Subcutaneous adipose tissue (tissue), 4 donors: ENCODE measurements around the gene SLC35D2. TPM values are rescaled to one million over a fixed set of nuclear protein-coding genes. Genes with fewer than 3 reads are reported as not detected.

Source experiments
- total RNA-seq, 4 donors: library from RNA; depleted of rRNA; stranded (reverse); fragments of >200 nt; gene quantifications; one replicate each; pipeline ENCODE4 v1.1.0, GENCODE V29; 2016
- TF ChIP-seq, protein P1 (sequence below): fragments of 450-650 bp; IDR thresholded peaks from one replicate; pipeline ENCODE4 v1.5.1; 2016; ENCODE audit warnings: low read depth, mild to moderate bottlenecking, control low read depth, antibody characterized with exemption, moderate library complexity

The SLC35D2 gene
- total RNA-seq, 4 donors from 2014 or later, result 15.9 to 22.9 (median 17.6) TPM

DNA sequence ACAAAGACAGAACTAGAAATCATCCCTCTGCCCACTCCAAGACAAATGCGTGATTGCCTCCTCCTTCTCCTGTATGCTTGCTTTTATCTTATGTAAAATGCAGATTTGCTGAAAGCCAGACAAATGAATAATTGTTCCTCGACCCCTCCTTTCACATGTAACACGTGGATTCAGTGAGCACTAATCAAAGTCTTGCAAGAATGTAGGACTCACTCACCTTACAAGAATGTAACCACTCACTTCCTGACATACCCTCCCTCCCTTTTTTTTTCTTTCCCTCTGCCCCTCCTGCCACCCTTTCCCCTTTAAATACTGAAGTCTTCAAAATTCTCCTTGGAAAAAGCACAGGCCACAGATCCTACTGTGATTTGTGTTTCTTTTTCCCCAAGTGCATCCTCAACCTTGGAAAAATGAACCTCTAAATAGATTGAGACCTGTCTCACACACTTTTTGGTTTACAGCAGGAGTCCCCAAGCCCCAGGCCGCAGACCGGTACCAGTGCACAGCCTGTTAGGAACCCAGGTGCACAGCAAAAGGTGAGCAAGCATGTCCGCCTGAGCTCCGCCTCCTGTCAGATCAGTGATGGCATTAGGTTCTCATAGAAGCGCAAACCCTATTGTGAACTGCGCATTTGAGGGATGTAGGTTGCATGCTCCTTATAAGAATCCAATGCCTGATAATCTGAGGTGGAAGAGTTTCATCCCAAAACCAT, 52.1 kb downstream of the SLC35D2 start:
- TF ChIP-seq, protein P1, sequence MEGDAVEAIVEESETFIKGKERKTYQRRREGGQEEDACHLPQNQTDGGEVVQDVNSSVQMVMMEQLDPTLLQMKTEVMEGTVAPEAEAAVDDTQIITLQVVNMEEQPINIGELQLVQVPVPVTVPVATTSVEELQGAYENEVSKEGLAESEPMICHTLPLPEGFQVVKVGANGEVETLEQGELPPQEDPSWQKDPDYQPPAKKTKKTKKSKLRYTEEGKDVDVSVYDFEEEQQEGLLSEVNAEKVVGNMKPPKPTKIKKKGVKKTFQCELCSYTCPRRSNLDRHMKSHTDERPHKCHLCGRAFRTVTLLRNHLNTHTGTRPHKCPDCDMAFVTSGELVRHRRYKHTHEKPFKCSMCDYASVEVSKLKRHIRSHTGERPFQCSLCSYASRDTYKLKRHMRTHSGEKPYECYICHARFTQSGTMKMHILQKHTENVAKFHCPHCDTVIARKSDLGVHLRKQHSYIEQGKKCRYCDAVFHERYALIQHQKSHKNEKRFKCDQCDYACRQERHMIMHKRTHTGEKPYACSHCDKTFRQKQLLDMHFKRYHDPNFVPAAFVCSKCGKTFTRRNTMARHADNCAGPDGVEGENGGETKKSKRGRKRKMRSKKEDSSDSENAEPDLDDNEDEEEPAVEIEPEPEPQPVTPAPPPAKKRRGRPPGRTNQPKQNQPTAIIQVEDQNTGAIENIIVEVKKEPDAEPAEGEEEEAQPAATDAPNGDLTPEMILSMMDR, result no peak

DNA sequence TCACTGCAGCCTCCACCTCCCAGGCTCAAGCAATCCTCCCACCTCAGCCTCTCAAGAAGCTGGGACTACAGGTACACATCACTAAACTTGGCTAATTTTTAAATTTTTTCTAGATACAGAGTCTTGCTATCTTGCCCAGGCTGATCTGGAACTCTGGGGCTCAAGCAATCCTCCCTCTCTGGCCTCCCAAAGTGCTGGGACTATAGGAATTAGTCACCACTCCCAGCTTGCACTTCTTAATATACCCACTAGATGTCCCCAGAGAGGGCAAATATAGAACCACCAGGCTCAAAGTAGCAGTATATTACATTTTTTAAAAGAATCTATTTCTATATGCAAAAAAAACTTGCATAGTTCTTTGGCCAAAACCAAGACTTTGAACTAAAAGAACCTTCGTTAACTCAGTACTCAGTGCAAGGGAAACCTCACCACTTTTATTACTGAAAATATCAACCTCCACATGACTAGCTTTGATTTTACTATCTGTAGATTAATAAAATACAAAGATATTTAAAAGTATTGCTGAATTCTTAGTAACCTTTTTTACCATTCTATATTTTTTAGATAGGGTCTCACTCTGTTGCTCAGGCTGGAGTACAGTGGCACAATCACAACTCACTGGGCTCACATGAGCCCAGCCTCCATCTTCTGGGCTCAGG, 55.7 kb downstream of the SLC35D2 start:
- TF ChIP-seq, protein P1, result no peak

DNA sequence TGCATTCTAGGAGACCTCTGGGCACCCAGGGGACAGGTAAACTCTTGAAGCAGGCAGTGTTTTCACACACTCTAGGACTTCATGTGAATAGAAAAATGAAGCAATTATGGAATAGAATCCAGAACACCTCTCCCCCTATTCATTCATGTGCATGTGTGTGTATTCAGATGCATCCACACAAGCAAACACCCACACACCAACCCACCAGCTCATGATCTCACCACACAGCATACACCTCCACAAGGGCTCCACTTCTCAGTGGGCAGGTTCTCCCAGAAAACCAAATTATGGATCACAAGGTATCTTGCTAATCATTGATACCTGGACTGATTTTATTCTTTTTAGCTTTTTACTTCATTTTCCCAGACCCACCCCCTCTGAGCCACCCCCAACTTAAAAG, 60.3 kb downstream of the SLC35D2 start:
- TF ChIP-seq, protein P1, result no peak

DNA sequence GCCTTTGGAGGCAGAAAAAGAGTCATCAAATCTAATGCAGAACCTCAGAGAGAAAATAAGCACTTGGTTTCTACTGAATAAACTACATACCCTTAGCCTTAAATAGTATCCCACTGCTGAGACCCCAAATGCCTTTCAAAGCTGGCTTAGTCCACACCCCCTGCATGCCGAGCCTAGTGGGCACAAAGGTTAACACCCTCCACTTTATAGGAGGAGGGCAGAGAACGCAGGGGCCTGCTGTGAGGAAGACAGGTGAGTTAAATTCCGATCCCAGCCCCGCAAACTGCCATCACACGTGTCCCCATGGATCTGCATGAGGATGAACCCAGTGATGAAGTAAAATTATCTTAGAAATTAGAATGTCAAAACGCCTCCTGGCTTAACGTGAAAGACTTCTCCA, 62.0 kb downstream of the SLC35D2 start:
- TF ChIP-seq, protein P1, result no peak

DNA sequence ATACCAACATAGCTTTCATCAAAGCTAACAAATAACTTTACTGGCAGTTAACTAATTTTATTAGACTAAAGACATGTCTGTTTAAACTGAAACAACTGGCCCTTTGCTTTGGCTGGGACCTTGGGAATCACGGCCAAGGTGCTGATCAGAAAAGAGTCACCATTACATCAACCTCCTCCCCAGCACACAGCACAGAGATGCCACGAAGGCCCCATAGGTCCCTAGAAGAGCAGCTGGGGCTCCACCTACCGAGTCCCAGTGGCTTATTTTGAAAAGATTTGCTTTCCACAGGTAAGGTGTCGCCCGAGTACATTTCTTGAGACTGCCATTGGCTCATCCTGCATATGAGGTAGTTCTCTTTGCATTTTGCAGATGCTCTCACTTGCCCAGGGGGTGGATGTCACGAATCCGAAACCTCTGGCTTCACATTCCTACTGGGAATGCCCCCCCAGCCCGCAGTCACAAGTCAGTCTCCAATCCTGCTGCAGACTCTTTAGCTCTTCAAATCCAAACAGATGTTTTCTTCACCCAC, 62.7 kb downstream of the SLC35D2 start:
- TF ChIP-seq, protein P1, result no peak

DNA sequence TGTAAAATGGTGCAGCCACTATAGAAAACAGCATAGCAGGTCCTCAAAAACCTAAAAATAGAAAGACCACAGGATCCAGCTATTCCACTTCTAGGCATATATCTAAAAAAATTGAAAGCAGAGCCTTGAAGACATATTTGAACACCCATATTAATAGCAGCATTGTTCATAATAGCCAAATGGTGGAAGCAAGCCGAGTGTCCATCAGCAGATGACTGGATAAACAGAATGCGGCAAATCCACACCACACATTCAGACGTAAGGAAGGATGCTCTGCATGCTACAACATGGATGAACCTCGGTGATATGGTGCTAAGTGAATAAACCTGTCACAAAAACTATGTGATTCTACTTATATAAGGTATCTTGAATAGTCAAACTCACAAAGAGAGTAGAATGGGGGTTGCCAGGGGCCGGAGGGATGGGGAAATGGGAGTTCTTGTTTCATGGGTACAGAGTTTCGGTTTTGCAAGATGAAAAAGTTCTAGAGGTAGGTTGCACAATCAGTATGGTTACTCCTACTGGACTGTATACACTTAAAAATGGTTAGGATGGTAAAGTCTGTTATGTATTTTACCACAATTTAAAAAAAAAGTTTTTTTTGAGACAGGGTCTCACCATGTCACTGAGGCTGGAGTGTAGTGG, 64.5 kb downstream of the SLC35D2 start:
- TF ChIP-seq, protein P1, result no peak
